HL-60 (cell line): ENCODE measurements around the gene CFAP54.

ENCODE experiments used
- CTCF ChIP-seq: IDR thresholded peaks from one replicate; pipeline ENCODE4 v1.5.1; 2011; ENCODE audit warnings: low read length, control low read depth, inconsistent platforms; ENCODE audit not compliant: insufficient read depth
- REST ChIP-seq: IDR thresholded peaks from 2 replicates; pipeline ENCODE4 v1.6.1; 2012; ENCODE audit warnings: low read depth; ENCODE audit not compliant: insufficient replicate concordance

GRCh38 chr12:96687719-96688118, 198.3 kb downstream of the CFAP54 start:
- TF ChIP-seq CTCF: no peak
- TF ChIP-seq REST: no peak
